Erythroblast (primary cell): ENCODE results near the gene PRDM1.

Experiments
- GATA1 ChIP-seq: IDR thresholded peaks from 2 replicates; pipeline ENCODE4 v1.6.1; 2011; ENCODE audit warnings: low read depth, mild to moderate bottlenecking, control low read depth, low read length, moderate library complexity
- POLR2A ChIP-seq: IDR thresholded peaks from 2 replicates; pipeline ENCODE4 v1.6.1; 2011; ENCODE audit warnings: mild to moderate bottlenecking, low read length

DNA sequence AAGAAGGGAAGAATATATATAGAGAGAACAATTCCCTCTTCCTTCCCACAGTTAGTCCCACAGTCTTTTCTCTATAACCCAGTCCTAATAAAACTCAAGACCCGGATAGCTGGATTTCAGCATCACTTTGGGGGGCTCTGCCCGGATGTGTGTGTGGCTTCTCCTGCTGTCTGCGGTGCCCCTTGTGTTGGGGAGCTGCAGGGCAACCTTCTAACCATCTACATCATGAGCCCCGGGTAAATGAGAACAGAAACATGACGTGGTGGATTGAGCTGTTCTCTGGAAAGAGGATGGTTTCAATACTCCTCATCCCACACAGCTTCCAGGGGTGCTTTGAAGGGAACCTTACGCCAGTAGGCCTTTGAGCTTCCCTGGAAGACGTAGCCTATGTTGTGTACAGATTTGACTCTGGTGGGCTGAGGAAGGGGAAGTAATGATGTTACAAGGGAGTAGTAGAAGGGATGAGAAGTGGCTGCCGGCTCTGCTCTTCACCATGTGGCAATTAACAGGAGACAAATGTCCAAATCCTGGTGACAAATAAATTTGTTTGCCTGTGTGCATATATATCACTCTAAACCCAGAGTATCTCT, 13.5 kb upstream of the PRDM1 start:
- TF ChIP-seq POLR2A = no peak
- no peak for TF ChIP-seq GATA1
